Dendritic cell treated with granulocyte-macrophage colony-stimulating factor and Interleukin-4, amounts not matched to agents 40 ng/mL and 50 ng/mL, for 4 days (primary cell): ENCODE results near the gene ARHGEF26.

Experiments
- H3K27ac Mint-ChIP-seq: one replicate; pipeline ENCODE4 v1.8.0; 2022; ENCODE audit warnings: mild to moderate bottlenecking, mixed read lengths
- H3K27me3 Mint-ChIP-seq: one replicate; pipeline ENCODE4 v1.8.0; 2022; ENCODE audit warnings: mild to moderate bottlenecking, mixed read lengths
- H3K36me3 Mint-ChIP-seq: one replicate; pipeline ENCODE4 v1.8.0; 2022; ENCODE audit warnings: low read depth, mixed read lengths
- H3K4me1 Mint-ChIP-seq: one replicate; pipeline ENCODE4 v1.8.0; 2022; ENCODE audit warnings: low read depth, mixed read lengths
- H3K4me3 Mint-ChIP-seq: one replicate; pipeline ENCODE4 v1.8.0; 2022; ENCODE audit warnings: mild to moderate bottlenecking, moderate library complexity, mixed read lengths
- H3K9me3 Mint-ChIP-seq: one replicate; pipeline ENCODE4 v1.8.0; 2022; ENCODE audit warnings: mixed read lengths
- intact Hi-C: fragments of 100-400 bp; cut with micrococcal nuclease; formaldehyde crosslinking; loops from one replicate; pipeline ENCODE4 v1.15.0; 2022

Gene ARHGEF26

DNA sequence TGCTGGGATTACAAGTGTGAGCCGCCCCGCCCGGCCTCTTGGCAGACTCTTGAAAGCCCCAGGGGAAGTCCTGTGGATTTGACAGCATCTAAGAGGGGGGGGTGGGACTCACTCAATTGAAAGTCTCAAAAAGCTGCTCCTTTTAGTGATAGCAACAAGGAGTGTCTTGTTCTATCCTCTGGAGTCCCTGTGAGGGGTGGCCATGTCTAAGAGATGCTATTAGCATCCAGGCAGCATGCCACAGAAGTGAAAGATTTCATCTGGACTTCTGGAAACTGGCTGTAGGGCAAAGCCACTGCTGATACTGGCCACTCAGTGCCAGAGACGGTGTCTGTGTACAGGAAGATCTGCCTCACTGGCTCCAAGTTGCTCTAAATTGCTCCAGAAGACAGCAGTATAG, 129.1 kb downstream of the ARHGEF26 start:
- H3K27me3 Mint-ChIP-seq: no peaks in the 10 kb centered on the region
- H3K36me3 Mint-ChIP-seq: peaks cover 40% of the 10 kb centered on the region
- intact Hi-C loops: loop anchor here (5.0 kb wide), 1 partner anchor 1223 kb away; no protein-coding TSS in a partner anchor
- no peak overlapping the region for H3K4me3 Mint-ChIP-seq
- no peaks in the 10 kb centered on the region for H3K9me3 Mint-ChIP-seq
- H3K4me1 Mint-ChIP-seq: peaks cover 10% of the 10 kb centered on the region
- H3K27ac Mint-ChIP-seq: no peak overlapping the region

DNA sequence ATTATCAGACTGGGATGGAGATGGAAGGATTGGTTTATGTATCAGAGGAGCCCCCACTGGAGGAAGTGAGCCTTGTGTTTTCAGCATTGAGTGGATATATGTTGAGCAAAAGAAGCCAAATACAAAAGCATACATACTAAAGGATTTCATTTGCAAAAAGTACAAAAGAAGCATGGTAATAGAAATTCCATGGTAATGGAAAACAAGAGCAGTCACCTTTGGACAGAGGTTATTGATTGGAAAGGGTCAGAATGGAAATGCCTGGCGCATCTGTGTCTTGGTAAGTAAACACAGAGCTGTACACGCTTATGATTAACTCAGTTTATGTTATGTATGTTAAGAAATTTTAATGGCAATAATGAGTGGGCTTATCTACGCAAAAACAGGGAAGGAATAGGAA, 130.4 kb downstream of the ARHGEF26 start:
- no peaks in the 10 kb centered on the region for H3K27me3 Mint-ChIP-seq
- peaks cover 5% of the 10 kb centered on the region for H3K4me1 Mint-ChIP-seq
- peaks cover 46% of the 10 kb centered on the region for H3K36me3 Mint-ChIP-seq
- no peak overlapping the region for H3K4me3 Mint-ChIP-seq
- intact Hi-C loops: loop anchor here (2.0 to 5.0 kb wide), 3 partner anchors 155 to 1224 kb away; no protein-coding TSS in a partner anchor
- H3K27ac Mint-ChIP-seq: no peak overlapping the region
- no peaks in the 10 kb centered on the region for H3K9me3 Mint-ChIP-seq

DNA sequence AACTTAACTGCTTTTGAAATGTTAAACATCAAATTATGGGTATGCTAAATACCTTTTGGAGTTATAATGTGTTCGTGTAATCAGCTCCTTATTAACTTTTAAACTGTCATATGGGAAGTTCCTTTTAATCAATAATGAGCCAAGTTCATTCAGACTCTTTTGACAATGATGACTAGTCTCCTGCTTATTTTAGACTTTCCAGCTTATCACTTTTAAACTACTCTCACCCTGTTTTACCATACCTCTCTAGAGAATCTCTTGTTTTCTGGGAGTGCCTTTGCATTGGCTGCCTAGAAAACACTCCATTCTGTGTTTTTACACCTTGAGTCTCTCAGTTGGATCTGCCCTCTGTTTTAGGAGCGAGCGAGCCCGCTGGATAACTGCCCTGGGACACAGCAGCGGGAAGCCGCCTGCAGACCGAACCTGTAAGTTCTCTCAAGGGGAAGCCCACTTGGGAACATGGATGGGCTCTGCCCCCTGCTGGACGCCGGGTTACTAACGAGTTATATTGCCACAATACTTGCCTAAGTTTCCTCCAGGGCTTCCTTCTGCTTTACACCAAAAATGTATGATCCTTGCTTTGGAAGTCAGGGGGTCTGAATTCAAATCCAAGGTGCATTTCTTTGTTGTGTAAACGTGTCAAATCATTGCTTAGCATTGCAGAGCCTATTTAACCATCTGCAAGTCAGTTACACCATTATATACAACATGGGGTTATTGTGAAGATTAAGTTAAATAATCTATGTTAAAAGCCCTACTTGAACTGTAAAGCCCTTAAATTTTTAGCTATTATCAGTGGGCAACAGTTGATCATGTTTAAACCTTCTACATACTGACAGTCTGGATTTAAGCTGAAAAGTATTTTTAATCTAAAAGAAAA, 131.8 kb downstream of the ARHGEF26 start:
- Mint-ChIP-seq H3K9me3 (no peaks in the 10 kb centered on the region), H3K27ac (no peak overlapping the region), H3K36me3 (peaks cover 52% of the 10 kb centered on the region), H3K4me3 (no peak overlapping the region), H3K4me1 (peaks cover 5% of the 10 kb centered on the region), H3K27me3 (no peaks in the 10 kb centered on the region)
- intact Hi-C loops: loop anchor here (2.0 to 5.0 kb wide), 3 partner anchors 156 to 1226 kb away; no protein-coding TSS in a partner anchor

DNA sequence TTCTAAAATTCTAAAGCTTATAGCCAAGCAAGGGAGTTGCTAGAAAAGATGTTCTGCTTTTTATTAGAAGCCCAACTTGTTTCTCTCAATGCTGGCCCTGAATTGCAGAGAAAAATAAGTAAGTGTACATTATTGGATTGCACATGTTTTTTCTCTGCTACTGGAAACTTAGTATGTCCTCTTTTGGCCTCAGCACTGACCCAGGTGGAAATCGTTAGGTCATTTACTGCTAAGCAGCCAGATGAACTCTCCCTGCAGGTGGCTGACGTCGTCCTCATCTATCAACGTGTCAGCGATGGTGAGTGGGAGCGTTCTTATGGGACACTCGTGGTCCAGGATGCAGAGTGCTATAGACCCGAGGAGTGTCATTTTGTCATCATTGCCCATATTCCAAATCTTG, 133.3 kb downstream of the ARHGEF26 start:
- intact Hi-C loops: loop anchor here (5.0 kb wide), 1 partner anchor 1227 kb away; no protein-coding TSS in a partner anchor
- Mint-ChIP-seq H3K27me3 (no peaks in the 10 kb centered on the region), H3K9me3 (no peaks in the 10 kb centered on the region), H3K4me1 (peaks cover 5% of the 10 kb centered on the region), H3K27ac (no peak overlapping the region), H3K36me3 (peaks cover 65% of the 10 kb centered on the region), H3K4me3 (no peak overlapping the region)

DNA sequence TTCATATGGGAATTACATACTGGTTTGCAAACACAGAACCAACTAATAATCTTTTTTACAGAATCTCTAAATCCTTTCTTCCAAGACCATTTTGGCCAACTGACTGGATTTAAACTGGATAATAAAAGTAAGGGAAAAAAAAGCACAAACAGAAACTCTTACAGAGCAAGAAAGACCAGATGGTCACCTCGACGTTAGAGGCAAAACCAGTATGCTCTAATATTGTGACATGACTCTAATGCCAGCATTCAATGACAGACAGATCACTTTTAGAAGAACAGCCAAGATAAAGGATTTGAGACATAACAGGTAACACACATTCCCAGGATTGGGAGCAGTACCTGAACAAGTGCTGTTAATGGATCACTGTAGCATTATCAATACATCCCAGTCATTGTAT, 152.2 kb downstream of the ARHGEF26 start:
- Mint-ChIP-seq H3K36me3 (peaks cover 76% of the 10 kb centered on the region), H3K27me3 (no peaks in the 10 kb centered on the region), H3K4me3 (no peak overlapping the region), H3K9me3 (peaks cover 4% of the 10 kb centered on the region), H3K27ac (no peak overlapping the region), H3K4me1 (no peaks in the 10 kb centered on the region)
- intact Hi-C loops: no loop called here

DNA sequence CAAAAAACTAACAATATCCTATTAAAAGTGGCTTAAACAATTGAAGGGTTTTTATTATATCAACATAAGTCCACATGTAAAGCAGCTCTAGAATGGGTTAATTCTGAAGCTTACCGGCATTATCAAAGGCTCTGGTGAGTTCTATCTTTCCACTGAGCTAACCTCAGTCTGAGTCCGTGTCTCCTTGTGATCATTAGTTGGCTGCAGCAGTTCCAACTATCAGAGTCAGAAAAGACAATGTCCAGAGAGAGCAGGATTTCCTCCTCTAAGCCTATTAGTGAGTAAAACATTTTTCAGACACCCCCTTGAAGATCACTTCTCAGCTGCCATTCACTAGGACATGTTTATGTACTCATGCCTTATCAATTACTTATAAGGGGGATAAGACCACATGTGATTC, 153.2 kb downstream of the ARHGEF26 start:
- Mint-ChIP-seq H3K27ac (no peak overlapping the region), H3K4me1 (no peaks in the 10 kb centered on the region), H3K36me3 (peaks cover 77% of the 10 kb centered on the region), H3K27me3 (no peaks in the 10 kb centered on the region), H3K4me3 (no peak overlapping the region), H3K9me3 (no peaks in the 10 kb centered on the region)
- intact Hi-C loops: no loop called here

DNA sequence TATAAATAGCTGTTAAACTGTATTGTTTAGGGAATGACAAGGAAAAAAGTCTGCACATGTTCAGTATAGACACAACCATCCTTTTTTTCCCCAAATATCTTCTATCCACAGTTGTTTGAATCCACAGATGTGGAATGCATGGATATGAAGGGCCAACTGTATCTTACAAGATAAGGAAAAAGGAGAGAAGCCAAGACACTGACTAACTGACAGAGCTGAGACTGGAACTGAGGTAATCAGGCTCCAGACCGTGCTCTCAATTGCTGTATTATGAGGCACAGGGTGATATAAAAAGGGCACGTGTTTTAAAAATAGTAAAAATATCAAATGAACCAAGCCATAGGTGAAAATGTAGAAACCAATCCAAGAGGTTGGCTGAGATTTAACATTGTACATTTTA, 154.1 kb downstream of the ARHGEF26 start:
- no peaks in the 10 kb centered on the region for H3K9me3 Mint-ChIP-seq
- peaks cover 74% of the 10 kb centered on the region for H3K36me3 Mint-ChIP-seq
- H3K4me1 Mint-ChIP-seq: no peaks in the 10 kb centered on the region
- H3K4me3 Mint-ChIP-seq: no peak overlapping the region
- H3K27ac Mint-ChIP-seq: no peak overlapping the region
- intact Hi-C loops: no loop called here
- no peaks in the 10 kb centered on the region for H3K27me3 Mint-ChIP-seq

DNA sequence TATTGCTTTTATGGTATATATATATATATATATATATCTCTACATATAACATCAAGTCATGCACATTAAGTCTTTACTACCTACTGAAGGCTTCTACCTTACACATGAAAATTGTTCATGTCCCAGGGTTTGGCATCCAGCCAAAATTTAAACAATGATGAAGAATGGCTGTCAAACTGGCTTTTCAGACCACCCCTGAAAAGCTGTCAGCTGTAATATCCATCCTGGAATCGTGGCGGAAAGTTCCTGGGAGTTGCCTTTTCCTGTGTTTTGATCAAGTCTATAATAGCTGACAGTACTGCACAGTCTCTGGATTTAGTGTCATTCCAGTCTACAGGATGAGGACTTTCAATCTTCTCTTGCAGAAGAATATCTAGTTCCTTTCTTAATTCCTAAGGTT, 154.8 kb downstream of the ARHGEF26 start:
- Mint-ChIP-seq H3K36me3 (peaks cover 67% of the 10 kb centered on the region), H3K4me1 (no peaks in the 10 kb centered on the region), H3K4me3 (no peak overlapping the region), H3K27ac (no peak overlapping the region), H3K9me3 (no peaks in the 10 kb centered on the region), H3K27me3 (no peaks in the 10 kb centered on the region)
- intact Hi-C loops: no loop called here

DNA sequence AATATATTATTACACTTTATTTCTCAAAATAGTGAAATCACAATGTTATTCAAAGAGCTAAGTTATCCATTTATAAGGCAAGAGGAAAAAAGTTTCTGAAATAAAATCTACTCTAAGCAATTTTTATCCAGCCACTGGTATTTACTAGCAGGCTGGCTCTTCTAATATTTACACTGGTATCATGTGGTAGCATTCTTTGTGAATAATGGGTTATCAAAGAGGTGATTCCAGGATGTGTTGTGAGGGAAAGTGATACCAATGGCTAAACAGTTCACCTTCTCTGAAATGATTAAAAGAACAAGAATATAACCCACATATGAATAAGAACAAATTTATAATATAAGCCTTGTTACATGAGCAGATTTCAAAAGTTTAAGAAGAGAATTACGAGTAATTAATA, 159.0 kb downstream of the ARHGEF26 start:
- Mint-ChIP-seq H3K4me3 (no peak overlapping the region), H3K27ac (no peak overlapping the region), H3K4me1 (peaks cover 3% of the 10 kb centered on the region), H3K27me3 (no peaks in the 10 kb centered on the region), H3K36me3 (peaks cover 67% of the 10 kb centered on the region), H3K9me3 (no peaks in the 10 kb centered on the region)
- intact Hi-C loops: no loop called here

DNA sequence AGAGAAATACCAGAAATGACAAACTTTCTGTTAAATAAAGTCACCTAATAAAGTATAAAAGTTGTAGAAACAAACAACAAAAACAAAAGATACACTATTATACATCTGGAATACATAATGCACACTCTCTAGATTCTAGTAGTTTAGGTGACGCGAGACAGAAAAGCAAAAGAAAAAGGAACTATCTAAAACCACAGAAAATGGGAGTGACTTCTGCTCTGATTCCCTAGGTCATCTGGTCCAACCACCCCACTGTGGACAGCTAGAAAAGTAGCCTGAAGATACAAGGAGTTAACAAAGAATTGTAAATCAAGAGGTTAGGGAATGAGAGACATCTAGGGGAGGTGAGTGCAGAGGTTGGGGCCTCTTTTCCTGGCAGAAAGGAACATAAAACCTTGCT, 164.0 kb downstream of the ARHGEF26 start:
- intact Hi-C loops: no loop called here
- no peaks in the 10 kb centered on the region for H3K27me3 Mint-ChIP-seq
- no peak overlapping the region for H3K4me3 Mint-ChIP-seq
- H3K4me1 Mint-ChIP-seq: peaks cover 7% of the 10 kb centered on the region
- H3K27ac Mint-ChIP-seq: no peak overlapping the region
- H3K9me3 Mint-ChIP-seq: no peaks in the 10 kb centered on the region
- H3K36me3 Mint-ChIP-seq: peaks cover 67% of the 10 kb centered on the region

DNA sequence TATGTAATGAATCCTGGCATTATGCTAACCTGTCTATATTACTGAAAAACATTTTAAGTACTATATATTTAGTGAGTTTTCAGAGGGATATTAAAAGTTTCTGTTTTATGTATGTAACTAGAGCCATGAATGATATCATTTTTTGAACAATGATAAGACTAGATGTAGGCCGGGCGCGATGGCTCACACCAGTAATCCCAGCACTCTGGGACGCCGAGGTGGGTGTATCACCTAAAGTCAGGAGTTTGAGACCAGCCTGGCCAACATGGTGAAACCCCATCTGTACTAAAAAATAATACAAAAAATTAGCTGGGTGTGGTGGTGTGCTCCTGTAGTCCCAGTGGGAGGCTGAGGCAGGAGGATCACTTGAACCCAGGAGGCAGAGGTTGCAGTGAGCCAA, 169.0 kb downstream of the ARHGEF26 start:
- no peaks in the 10 kb centered on the region for H3K27me3 Mint-ChIP-seq
- intact Hi-C loops: no loop called here
- no peak overlapping the region for H3K4me3 Mint-ChIP-seq
- H3K9me3 Mint-ChIP-seq: no peaks in the 10 kb centered on the region
- peaks cover 71% of the 10 kb centered on the region for H3K36me3 Mint-ChIP-seq
- no peak overlapping the region for H3K27ac Mint-ChIP-seq
- H3K4me1 Mint-ChIP-seq: peaks cover 4% of the 10 kb centered on the region

DNA sequence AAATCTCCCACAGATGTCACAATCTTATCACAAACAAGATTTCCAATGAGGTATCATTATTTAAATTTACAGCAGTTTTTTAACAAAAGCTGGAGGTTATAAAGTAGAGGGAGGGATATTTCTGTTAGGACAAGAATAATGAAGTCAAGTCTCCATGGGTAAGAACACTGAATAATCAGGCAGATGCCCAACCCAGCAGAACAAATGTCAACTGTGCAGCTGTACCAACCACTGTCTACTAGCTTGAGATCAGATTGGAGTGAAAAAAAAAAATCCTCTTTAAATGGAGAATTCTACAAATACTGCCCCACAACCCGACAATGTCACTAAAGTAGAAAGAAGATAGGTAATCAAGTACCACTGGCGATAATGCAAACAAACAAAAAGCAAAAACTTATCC, 172.8 kb downstream of the ARHGEF26 start:
- H3K27me3 Mint-ChIP-seq: no peaks in the 10 kb centered on the region
- H3K9me3 Mint-ChIP-seq: no peaks in the 10 kb centered on the region
- no peak overlapping the region for H3K4me3 Mint-ChIP-seq
- H3K4me1 Mint-ChIP-seq: no peaks in the 10 kb centered on the region
- no peak overlapping the region for H3K27ac Mint-ChIP-seq
- intact Hi-C loops: no loop called here
- peaks cover 78% of the 10 kb centered on the region for H3K36me3 Mint-ChIP-seq

DNA sequence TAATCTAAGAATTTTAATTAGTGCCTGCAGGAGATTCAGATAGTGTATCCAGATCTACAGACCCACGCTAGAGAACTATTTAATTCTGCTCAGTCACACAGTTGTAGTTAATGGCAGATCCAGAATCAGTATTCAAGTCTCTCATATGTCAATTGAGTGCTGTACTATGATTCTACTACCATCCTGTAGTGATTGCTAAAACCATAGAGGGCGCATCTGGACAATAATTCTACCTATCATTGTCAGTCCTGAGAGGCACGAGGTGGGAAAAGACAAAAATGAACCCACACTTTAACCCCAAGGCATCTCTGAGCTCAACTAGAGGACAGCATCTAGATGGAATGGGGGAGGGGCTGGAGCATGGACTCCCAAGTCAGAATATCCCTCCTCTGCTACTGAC, 180.4 kb downstream of the ARHGEF26 start:
- Mint-ChIP-seq H3K36me3 (peaks cover 86% of the 10 kb centered on the region), H3K27me3 (no peaks in the 10 kb centered on the region), H3K9me3 (no peaks in the 10 kb centered on the region), H3K4me1 (no peaks in the 10 kb centered on the region), H3K4me3 (no peak overlapping the region), H3K27ac (no peak overlapping the region)
- intact Hi-C loops: no loop called here

DNA sequence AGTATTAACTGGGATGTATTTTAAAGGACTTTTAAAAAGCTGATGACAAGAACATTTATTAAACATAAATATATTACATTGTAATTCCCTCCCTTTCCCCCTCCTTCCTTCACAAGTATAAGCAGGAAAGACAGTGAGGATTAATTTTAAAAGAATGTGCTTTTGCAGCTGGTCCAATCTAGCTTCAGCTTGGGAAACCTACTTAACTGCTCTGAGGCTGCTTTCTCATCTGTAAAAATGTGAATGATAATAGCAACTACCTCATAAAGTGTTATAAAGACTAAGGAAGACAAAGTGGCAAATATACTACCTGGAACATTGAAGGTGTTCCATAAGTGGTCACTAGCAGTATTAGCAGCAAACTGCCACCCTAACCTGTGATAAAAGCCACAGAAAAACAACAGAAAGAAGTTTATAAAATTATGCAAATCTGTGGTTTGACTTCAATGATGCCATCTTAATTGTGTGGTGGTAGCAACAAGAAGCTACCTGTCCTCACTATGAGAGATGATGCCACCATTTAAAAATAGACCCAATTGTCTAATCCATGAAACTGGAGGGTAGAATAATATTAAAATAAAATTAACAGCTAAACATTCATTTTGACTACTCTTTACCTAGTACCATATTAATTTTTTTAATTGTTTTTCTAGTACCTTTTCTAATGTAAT, 183.1 kb downstream of the ARHGEF26 start:
- Mint-ChIP-seq H3K9me3 (no peaks in the 10 kb centered on the region), H3K4me1 (peaks cover 5% of the 10 kb centered on the region)

More for the DNA sequence above, 183.1 kb downstream of the ARHGEF26 start:
- H3K27ac Mint-ChIP-seq: no peak overlapping the region
- H3K36me3 Mint-ChIP-seq: peaks cover 92% of the 10 kb centered on the region
- intact Hi-C loops: no loop called here
- no peak overlapping the region for H3K4me3 Mint-ChIP-seq
- H3K27me3 Mint-ChIP-seq: no peaks in the 10 kb centered on the region
